CD4-positive, alpha-beta T cell (primary cell): ENCODE data around the gene NLGN1. TPM values are rescaled to one million over a fixed set of nuclear protein-coding genes. Genes with fewer than 3 reads are reported as not detected.

Experiments used
- ATAC-seq: fragments of 200-7000 bp; cut with Tn5 transposase; one replicate; pipeline ENCODE4 v1.10.0; 2022; ENCODE audit warnings: mild to moderate bottlenecking; ENCODE audit not compliant: poor library complexity
- CTCF ChIA-PET: fragments of 350-600 bp; sonication (Branson Sonifier 250); formaldehyde crosslinking; loops from one replicate; lab custom pipeline; 2021; ENCODE audit warnings: antibody characterized with exemption, inconsistent platforms; lab: Charles Lee
- POLR2A ChIA-PET: fragments of 350-600 bp; sonication (Branson Sonifier 250); formaldehyde crosslinking; loops from one replicate; lab custom pipeline; 2021; ENCODE audit warnings: antibody characterized with exemption, inconsistent platforms; lab: Charles Lee
- DNase-seq, 14 experiments: peaks; one replicate each; pipeline ENCODE4 v3.0.0-alpha.2; 2013 to 2020; ENCODE audit warnings: mixed read lengths in 2 of 14
- H3K27ac ChIP-seq, 2 donors: one replicate each; pipeline versions ENCODE4 v1.5.1 to v1.7.0; 2013; ENCODE audit warnings: low read length in 2 of 2, low read depth in 1 of 2, mild to moderate bottlenecking in 1 of 2
- H3K27me3 ChIP-seq, 2 experiments: 1 replicate in 1 of 2; 2 replicates in 1 of 2; pipeline versions ENCODE4 v1.6.1 to v1.7.0; 2013; ENCODE audit warnings: low read length in 2 of 2, control low read depth in 1 of 2, mild to moderate bottlenecking in 1 of 2, moderate library complexity in 1 of 2; ENCODE audit not compliant: insufficient read depth in 2 of 2, control insufficient read depth in 1 of 2
- H3K36me3 ChIP-seq: one replicate; pipeline ENCODE4 v1.6.1; 2013; ENCODE audit warnings: low read length, control low read depth; ENCODE audit not compliant: insufficient read depth
- H3K4me1 ChIP-seq: one replicate; pipeline ENCODE4 v1.6.1; 2013; ENCODE audit warnings: low read length, control low read depth; ENCODE audit not compliant: insufficient read depth
- H3K4me3 ChIP-seq: one replicate; pipeline ENCODE4 v1.5.1; 2013; ENCODE audit warnings: mild to moderate bottlenecking, low read length, moderate library complexity
- H3K9me3 ChIP-seq, 2 experiments: 1 replicate in 1 of 2; 2 replicates in 1 of 2; pipeline versions ENCODE4 v1.6.1 to v1.7.0; 2013; ENCODE audit warnings: low read length in 2 of 2, mild to moderate bottlenecking in 2 of 2, control low read depth in 1 of 2, moderate library complexity in 1 of 2; ENCODE audit not compliant: control insufficient read depth in 1 of 2, insufficient read depth in 1 of 2
- H3K27ac Mint-ChIP-seq: one replicate; pipeline ENCODE4 v1.8.0; 2020; ENCODE audit warnings: mixed read lengths
- H3K27me3 Mint-ChIP-seq: one replicate; pipeline ENCODE4 v1.8.0; 2021; ENCODE audit warnings: mixed read lengths
- H3K36me3 Mint-ChIP-seq: one replicate; pipeline ENCODE4 v1.8.0; 2021; ENCODE audit warnings: low read depth, mixed read lengths
- H3K4me1 Mint-ChIP-seq: one replicate; pipeline ENCODE4 v1.8.0; 2021; ENCODE audit warnings: low read depth, mixed read lengths
- H3K4me3 Mint-ChIP-seq: one replicate; pipeline ENCODE4 v1.8.0; 2020; ENCODE audit warnings: mild to moderate bottlenecking, mixed read lengths
- H3K9me3 Mint-ChIP-seq: one replicate; pipeline ENCODE4 v1.8.0; 2020; ENCODE audit warnings: mixed read lengths
- intact Hi-C, 2 experiments: fragments of 100-400 bp; cut with DNase I in 1 of 2; cut with micrococcal nuclease in 1 of 2; formaldehyde crosslinking; loops; one replicate each; pipeline versions ENCODE4 v1.15.1 to v1.9.0; 2023 to 2025; cut with DNase I, micrococcal nuclease
- total RNA-seq, 174 experiments: library from RNA in 2 of 174; stranded (reverse) in 2 of 174; gene quantifications; one replicate each; pipeline ENCODE4 v1.2.3 and lab custom pipeline; 2021 to 2026
- TF ChIP-seq, protein P1 (sequence below): fragments of 200-600 bp; IDR thresholded peaks from one replicate; pipeline ENCODE4 v1.8.0; 2022; ENCODE audit warnings: antibody characterized with exemption, mild to moderate bottlenecking

NLGN1 gene
- total RNA-seq, 2 experiments from 2014 or later, result not detected

DNA sequence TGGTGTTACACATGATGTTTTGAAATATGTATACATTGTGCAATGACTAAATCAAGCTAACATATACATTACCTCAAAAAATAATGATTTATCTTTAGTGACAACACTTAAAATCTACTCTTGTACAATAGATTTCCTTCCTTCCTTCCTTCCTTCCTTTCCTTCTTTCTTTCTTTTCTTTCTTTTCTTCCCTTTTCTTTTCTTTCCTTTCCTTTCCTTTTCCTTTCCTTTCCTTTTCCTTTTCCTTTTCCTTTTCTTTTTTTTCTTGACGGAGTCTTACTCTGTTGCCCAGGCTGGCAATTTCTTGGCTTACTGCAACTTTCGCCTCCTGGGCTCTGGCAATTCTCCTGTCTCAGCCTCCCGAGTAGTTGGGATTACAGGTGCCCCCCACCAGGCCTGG is 170.5 kb downstream of the NLGN1 start:
- TF ChIP-seq, protein P1, sequence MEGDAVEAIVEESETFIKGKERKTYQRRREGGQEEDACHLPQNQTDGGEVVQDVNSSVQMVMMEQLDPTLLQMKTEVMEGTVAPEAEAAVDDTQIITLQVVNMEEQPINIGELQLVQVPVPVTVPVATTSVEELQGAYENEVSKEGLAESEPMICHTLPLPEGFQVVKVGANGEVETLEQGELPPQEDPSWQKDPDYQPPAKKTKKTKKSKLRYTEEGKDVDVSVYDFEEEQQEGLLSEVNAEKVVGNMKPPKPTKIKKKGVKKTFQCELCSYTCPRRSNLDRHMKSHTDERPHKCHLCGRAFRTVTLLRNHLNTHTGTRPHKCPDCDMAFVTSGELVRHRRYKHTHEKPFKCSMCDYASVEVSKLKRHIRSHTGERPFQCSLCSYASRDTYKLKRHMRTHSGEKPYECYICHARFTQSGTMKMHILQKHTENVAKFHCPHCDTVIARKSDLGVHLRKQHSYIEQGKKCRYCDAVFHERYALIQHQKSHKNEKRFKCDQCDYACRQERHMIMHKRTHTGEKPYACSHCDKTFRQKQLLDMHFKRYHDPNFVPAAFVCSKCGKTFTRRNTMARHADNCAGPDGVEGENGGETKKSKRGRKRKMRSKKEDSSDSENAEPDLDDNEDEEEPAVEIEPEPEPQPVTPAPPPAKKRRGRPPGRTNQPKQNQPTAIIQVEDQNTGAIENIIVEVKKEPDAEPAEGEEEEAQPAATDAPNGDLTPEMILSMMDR, result no peak
- CTCF ChIA-PET, result no interaction called here

DNA sequence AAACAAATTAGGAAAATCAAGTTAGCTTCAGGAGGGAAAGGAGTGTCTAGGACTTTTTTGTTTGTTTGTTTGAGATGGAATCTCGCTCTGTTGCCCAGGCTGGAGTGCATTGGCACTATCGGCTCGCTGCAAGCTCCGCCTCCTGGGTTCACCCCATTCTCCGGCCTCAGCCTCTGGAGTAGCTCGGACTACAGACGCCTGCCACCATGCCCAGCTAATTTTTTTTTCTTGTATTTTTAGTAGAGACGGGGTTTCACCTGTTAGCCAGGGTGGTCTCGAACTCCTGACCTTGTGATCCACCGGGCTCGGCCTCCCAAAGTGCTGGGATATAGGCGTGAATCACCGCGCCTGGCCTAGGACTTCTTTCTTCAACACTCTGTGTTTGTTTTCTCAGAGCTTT is 171.1 kb downstream of the NLGN1 start:
- no peaks in the 10 kb centered on the region for H3K36me3 Mint-ChIP-seq
- TF ChIP-seq, protein P1, result no peak
- peaks cover 3% of the 10 kb centered on the region for H3K9me3 Mint-ChIP-seq
- no peak overlapping the region for H3K4me3 Mint-ChIP-seq
- H3K9me3 ChIP-seq, result peaks cover 0 to 12% of the 10 kb centered on the region in 2 experiments
- no peaks in the 10 kb centered on the region for H3K4me1 ChIP-seq
- H3K4me1 Mint-ChIP-seq, result no peaks in the 10 kb centered on the region
- DNase-seq (no peak), ATAC-seq (no peak)
- ChIA-PET POLR2A (no interaction called here), CTCF (no interaction called here)
- no peak overlapping the region for H3K27ac Mint-ChIP-seq
- no peaks in the 10 kb centered on the region for H3K27me3 Mint-ChIP-seq
- H3K4me3 ChIP-seq, result no peak overlapping the region
- H3K27me3 ChIP-seq, result no peaks in the 10 kb centered on the region
- intact Hi-C loops, result no loop called here
- no peak overlapping the region for H3K27ac ChIP-seq
- no peaks in the 10 kb centered on the region for H3K36me3 ChIP-seq

More for the DNA sequence above, 170.5 kb downstream of the NLGN1 start:
- no peaks in the 10 kb centered on the region for H3K27me3 ChIP-seq
- no peak overlapping the region for H3K4me3 ChIP-seq
- Mint-ChIP-seq H3K4me3 (no peak overlapping the region), H3K27ac (no peak overlapping the region), H3K27me3 (no peaks in the 10 kb centered on the region), H3K9me3 (peaks cover 3% of the 10 kb centered on the region), H3K36me3 (no peaks in the 10 kb centered on the region), H3K4me1 (no peaks in the 10 kb centered on the region)
- H3K4me1 ChIP-seq, result no peaks in the 10 kb centered on the region
- intact Hi-C loops, result no loop called here
- H3K36me3 ChIP-seq, result no peaks in the 10 kb centered on the region
- no peak for ATAC-seq
- H3K27ac ChIP-seq, result no peak overlapping the region
- no peak for DNase-seq
- H3K9me3 ChIP-seq, result peaks cover 0 to 12% of the 10 kb centered on the region in 2 experiments
- POLR2A ChIA-PET, result no interaction called here

DNA sequence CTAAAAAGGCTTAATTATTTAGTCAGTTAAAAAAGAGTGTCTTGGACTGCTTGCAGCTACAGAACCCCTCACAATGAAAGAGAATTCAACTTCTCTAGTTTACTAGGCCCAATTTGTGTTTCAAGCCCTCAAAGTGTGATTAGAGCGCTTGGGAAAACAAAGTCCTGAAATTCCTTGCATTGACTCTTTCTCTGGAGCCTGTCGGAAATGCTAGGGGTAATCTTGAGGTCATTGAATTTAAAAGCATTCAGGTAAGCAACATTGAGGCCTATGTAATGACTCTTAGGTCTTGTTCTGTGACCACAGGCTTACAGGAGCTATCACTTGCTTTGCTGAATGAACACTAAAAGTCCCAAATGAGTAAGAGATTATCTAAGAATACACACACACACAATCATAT is 186.0 kb downstream of the NLGN1 start:
- H3K27me3 Mint-ChIP-seq, result peaks cover 32% of the 10 kb centered on the region
- DNase-seq, result no peak
- Histone ChIP-seq H3K27me3 (peaks cover 7 to 12% of the 10 kb centered on the region in 2 experiments), H3K9me3 (peaks cover 0 to 8% of the 10 kb centered on the region in 2 experiments), H3K4me1 (no peaks in the 10 kb centered on the region), H3K27ac (no peak overlapping the region), H3K4me3 (no peak overlapping the region), H3K36me3 (no peaks in the 10 kb centered on the region)
- ATAC-seq, result no peak
- CTCF ChIA-PET, result no interaction called here
- POLR2A ChIA-PET, result no interaction called here
- H3K36me3 Mint-ChIP-seq, result no peaks in the 10 kb centered on the region
- H3K4me3 Mint-ChIP-seq, result no peak overlapping the region
- intact Hi-C loops, result no loop called here
- H3K27ac Mint-ChIP-seq, result no peak overlapping the region
- peaks cover 10% of the 10 kb centered on the region for H3K4me1 Mint-ChIP-seq
- no peaks in the 10 kb centered on the region for H3K9me3 Mint-ChIP-seq
- TF ChIP-seq, protein P1, result no peak
